HG03095 (cell line): Measurements from ENCODE around the gene L1CAM.
"Not testable (repeated sequence)": the region's sequence is repeated elsewhere in the genome, so short reads cannot be mapped to it uniquely, and the experiment has no call there.

Experiments
- ATAC-seq: cut with Tn5 transposase; IDR thresholded peaks from one replicate; pipeline ENCODE4 v1.9.1; 2021; ENCODE audit warnings: moderate library complexity; ENCODE audit not compliant: unreplicated experiment

Gene L1CAM

GRCh38 chrX:153831429-153832150 is 54.4 kb downstream of the L1CAM start:
- ATAC-seq: no peak

- no peak for ATAC-seq
Measured at GRCh38 chrX:153830640-153831428, 55.1 kb downstream of the L1CAM start.

- no peak for ATAC-seq
Measured at GRCh38 chrX:153829799-153830639, 56.0 kb downstream of the L1CAM start, which contains the start of gene PDZD4. Gene PDZD4 (minus strand): TSS chrX:153830544. CDS start chrX:153830298, 246 bp downstream.

GRCh38 chrX:153829549-153829798 is 56.5 kb downstream of the L1CAM start:
- ATAC-seq: no peak

GRCh38 chrX:153828723-153829548 is 57.0 kb downstream of the L1CAM start:
- no peak for ATAC-seq

- ATAC-seq: no peak
Measured at GRCh38 chrX:153828308-153828707, 57.7 kb downstream of the L1CAM start.

GRCh38 chrX:153827903-153828302 is 58.1 kb downstream of the L1CAM start:
- no peak for ATAC-seq

GRCh38 chrX:153827016-153827415 is 59.0 kb downstream of the L1CAM start:
- ATAC-seq: no peak

- ATAC-seq: no peak
Measured at GRCh38 chrX:153825042-153825441, 60.9 kb downstream of the L1CAM start.

GRCh38 chrX:153824348-153824747 is 61.6 kb downstream of the L1CAM start:
- no peak for ATAC-seq

GRCh38 chrX:153821066-153821465 is 64.9 kb downstream of the L1CAM start:
- ATAC-seq: no peak

- no peak for ATAC-seq
Measured at GRCh38 chrX:153820601-153821000, 65.4 kb downstream of the L1CAM start.

- ATAC-seq: no peak
Measured at GRCh38 chrX:153819384-153820040, 66.5 kb downstream of the L1CAM start.

- ATAC-seq: no peak
Measured at GRCh38 chrX:153818571-153819383, 67.2 kb downstream of the L1CAM start.

GRCh38 chrX:153818064-153818463 is 67.9 kb downstream of the L1CAM start:
- ATAC-seq: not testable (repeated sequence)

- ATAC-seq: no peak
Measured at GRCh38 chrX:153816831-153817690, 68.9 kb downstream of the L1CAM start.

- ATAC-seq: no peak
Measured at GRCh38 chrX:153814591-153815315, 71.2 kb downstream of the L1CAM start.

- ATAC-seq: no peak
Measured at GRCh38 chrX:153813161-153813560, 72.8 kb downstream of the L1CAM start.
